HG02870 (cell line): Measurements from ENCODE around the gene ZAP70.
A peak's percentile ranks its signal among the peaks of the same experiment; 100 is the strongest.
"Not testable (repeated sequence)": the region's sequence is repeated elsewhere in the genome, so short reads cannot be mapped to it uniquely, and the experiment has no call there.

Source experiments
- ATAC-seq: cut with Tn5 transposase; IDR thresholded peaks from one replicate; pipeline ENCODE4 v1.9.1; 2021; ENCODE audit warnings: mild to moderate bottlenecking, moderate library complexity; ENCODE audit not compliant: unreplicated experiment

The ZAP70 gene

DNA sequence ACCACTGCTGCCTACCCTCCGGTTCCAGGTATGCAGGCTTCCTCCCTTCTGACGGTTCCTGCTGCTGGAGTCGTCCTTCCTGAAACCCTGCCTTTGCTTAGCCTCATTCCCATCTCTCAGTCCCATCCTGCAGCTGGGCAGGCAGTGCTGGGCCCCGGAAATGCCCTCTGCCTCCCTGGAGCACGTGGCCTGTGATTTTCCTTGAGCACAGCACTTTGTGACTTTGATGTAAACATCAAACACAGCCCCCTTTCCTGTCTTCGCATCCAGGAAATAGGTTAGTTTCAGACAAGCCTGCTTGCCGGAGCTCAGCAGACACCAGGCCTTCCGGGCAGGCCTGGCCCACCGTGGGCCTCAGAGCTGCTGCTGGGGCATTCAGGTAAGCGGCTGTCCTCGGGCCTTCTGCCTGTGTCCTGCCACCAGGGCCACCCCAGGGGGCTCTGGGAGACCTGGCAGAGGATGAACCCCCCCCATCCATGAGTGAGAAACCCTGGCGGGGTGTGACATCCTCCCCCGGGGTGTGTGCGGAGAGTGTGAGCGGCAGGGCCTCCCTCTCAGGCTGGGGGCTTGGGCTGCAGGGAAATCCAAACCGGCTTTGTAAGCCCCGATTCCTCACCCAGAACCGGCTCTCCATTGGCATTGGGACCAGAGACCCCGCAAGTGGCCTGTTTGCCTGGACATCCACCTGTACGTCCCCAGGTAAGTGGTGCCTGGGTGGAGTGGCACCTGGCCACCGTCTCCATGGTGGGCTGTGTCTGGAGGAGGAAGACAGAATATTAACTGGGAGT lies at the start of gene ZAP70:
ZAP70 (plus strand) TSS at position 281 of the 788 bp plus-strand sequence. CDS start 10,461 bp downstream, outside the sequence.
- no peak for ATAC-seq

DNA sequence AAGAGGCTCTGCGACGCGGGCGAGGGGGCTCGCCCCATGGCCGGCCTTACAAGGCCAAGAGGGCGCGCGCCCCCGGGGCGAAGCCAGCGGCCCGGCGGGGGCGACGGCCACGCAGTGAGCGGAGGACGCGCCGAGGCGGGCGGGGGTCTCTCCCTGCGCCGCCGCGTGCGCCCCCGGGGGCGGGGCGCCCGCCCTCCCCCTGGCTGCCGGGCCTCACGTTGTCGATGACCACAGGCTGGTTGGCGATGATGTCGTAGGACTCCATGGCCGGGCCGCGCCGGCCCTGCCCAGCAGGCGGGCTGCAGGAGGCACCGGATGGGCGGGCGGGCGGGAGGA lies 49.8 kb upstream of the ZAP70 start:
- ATAC-seq, result no peak

DNA sequence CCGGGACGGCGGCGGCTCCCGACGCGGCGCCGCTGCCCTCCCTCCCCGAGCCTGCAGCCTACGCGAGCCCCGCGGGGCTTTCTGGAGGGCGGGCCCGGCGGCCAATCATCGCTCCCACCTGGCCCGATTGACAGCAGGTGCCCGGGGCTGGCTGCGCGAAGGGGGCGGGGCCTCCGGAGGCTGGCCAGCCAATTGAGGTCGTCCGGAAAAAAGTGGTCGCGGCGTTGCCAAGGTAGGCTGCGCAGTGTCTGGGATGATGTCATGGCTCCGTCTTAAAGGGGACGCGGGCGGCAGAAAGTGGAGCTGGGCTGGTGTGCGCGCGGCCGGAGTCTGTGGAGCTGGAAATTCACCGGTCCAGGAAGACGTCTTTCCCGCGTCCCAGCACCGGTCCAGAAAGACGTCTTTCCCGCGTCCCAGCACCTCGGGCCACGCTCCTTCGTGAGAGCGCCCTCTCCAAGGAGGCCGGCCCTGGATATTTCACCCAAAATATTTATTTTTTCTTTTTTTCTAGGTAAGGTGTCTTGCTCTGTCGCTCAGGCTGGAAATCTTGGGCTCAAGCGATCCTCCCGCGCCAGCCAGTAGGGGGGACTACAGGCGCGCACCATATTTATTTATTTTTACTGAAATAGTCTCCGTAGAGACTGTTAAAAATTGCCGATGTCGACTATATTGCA lies 49.3 kb upstream of the ZAP70 start, which contains the start of gene ACTR1B:
ACTR1B (minus strand) TSS at position 83 of the 674 bp plus-strand sequence. CDS start 154 bp downstream, outside the sequence.
- peak; percentile 76 for ATAC-seq

DNA sequence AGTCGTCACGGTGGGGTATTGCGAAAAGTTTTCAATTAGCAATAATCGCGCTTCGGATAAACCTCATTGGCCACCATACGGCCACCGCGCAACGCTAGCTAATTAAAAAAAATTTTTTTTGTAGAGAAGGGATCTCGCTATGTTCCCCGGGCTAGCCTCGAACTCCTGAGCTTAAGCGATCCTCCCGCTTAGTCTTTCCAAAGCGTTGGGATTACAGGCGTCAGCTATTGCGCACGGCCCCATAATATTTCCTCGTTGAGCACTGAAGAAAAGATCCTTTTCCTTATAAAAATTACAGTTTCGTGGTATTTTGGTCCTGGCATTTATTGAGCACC lies 48.8 kb upstream of the ZAP70 start:
- no peak for ATAC-seq

DNA sequence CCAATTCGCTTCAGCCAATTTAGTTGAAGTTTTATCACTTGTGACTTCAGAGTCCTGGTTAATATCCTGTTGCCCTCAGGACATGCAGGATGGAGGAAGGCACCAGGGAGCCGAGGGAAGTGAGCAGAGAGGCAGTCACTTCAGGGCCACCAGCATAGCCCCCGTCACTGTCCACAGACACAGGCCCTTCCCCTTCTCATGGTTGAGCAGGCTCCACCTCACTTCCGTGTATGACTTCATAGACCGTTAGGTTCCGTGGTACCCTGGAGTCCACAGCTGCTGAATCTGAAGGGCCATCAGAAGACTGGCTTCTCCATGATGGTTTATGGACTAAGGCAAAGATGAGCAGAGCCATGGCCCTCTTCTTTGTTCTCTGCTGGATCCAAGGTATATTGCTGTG lies 43.9 kb upstream of the ZAP70 start, which contains the start of gene C2orf92:
C2orf92 (plus strand) TSS at position 266 of the 400 bp plus-strand sequence; CDS start at position 342, 76 bp downstream.
- ATAC-seq, result no peak

DNA sequence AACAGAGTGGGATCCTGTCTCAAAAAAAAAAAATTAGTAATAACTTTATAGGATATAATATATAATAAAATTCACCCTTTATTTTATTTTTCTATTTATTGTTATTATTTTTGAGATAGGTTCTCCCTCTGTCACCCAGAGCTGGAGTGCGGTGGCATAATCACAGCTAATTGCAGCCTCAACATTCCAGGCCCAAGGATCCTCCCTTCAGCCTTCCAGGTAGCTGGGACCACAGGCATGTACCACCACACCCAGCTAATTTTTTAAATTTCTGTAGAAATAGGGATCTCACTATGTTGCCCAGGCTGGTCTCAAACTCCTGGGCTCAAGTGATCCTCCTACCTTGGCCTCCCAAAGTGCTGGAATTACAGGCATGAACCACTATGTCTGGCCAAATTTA lies 42.9 kb upstream of the ZAP70 start:
- no peak for ATAC-seq

DNA sequence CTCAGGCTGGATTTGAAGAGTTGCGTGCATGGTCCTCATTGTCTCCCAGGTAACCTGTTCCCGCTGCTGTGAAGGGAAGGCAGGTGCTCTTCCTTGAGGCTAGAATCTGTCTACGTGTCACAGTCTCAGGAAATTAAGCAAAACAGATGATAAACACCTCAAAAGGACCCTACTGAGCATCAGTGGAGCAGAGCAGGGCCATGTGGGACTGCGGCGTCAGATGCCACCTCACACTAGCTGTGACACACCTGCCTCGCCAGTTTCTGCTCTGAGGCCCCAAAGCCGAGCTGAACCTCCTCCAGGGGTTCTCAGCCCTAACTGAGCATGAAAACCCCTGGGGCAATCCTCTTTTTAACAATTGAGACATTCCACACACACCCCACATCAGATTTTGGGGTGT lies 41.9 kb upstream of the ZAP70 start:
- ATAC-seq, result no peak

DNA sequence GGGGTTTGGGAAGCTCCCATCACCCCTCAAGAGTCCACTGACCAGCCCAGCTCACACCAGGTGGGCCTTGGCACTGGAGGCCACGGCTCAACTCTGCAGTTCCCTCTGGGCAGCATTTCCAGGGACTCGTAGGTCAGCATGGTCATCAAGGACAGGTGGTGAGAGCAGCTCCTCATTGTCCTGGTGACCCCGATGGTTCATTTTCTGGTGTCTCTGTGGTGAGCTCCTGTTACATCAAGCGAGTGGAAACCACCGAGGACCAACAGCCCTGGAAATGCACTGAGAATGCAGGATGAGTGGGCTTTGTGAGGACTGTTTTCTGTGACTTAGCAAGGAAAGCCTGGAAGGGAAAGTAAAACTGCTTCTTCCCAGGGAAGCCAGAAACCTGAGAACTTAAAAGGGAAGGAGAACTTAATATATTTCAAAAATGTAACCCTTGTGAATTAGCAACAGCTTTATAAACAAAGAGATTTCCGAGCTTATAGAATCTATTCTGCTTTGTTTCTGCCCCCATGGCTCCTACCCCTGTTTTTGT lies 40.7 kb upstream of the ZAP70 start:
- ATAC-seq, result not testable (repeated sequence)

DNA sequence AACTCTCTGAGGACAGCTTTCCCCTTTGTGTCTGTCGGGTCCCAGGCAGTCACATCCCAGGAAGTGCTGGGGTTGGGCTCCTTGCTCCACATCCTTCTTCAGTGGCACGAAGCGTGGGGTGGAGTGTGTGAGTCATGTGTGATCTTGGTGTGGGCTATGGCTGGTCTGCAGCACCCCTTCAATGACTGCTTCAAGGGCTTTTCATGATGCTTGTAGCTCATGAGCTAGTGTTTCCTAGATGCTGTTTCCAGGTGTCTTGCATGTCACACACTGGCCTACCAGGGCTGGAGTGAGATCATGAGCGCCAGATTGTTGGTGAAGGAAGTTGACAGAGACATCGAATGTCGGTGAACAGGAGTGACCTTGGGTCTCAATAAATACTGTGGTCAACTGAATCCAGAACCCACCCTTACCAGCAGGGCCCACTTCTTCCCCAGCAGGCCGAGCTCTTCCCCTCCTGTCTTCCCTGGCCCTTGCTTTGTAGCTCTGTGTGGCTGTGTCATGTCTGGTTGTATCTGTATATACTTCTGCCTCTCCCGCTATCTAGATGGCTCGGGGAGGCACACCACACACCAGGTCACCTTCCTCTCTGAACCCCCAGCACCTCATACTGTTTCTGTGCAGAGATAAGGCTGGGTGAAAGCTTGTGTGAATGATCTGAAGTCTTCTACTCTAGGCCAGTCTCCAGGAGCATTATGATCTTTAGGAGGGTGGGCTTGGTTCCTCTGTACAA lies 40.0 kb upstream of the ZAP70 start:
- ATAC-seq, result no peak

DNA sequence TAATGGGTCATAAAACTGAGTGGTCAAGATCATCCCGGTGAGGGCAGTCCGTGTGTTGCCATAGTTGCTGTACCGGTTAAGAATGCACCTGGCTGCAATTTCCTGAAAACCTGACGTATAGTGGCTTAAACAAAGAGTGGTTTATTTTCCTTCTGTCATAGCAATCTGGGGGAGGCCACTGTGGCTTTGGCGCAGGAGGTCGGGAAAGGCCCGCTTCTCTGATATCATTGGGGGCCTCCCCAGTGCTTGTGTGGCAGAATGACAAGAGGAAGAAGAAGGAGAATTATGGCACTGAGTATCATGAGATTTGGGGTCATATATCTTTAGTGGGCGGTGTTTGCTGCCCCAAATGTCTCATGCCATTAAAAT lies 39.5 kb upstream of the ZAP70 start:
- ATAC-seq, result no peak

DNA sequence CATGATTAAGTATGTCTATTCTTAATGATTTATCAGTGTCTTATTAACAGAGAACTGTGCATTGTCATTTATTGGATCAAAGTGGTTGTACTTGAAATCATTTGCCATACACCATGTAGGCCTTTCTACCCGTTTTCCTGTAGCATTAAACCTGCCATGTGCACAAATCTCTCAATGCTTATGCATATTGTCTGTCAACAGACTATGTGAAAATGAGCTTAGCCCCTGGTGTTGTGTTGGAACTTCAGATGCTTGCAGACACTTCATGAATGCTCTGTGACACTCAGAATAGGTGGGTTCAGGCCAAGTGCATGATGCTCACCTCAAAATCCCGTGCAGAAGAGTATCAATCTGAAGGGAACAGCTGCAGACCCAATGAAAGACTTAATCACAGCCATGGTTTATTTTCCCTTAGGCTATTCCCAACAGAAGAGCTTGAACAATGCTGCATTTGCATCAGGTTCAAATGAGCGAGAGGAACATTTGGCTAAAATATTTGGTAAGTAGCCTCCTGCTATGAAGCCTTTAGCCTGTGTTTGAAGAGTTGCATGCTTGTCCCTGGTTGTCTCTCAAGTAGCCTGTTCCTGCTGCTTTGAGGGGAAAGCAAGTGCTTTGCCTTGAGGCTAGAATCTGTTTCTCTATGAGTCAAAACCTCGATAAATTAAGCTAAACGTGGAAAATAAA lies 37.8 kb upstream of the ZAP70 start:
- no peak for ATAC-seq

DNA sequence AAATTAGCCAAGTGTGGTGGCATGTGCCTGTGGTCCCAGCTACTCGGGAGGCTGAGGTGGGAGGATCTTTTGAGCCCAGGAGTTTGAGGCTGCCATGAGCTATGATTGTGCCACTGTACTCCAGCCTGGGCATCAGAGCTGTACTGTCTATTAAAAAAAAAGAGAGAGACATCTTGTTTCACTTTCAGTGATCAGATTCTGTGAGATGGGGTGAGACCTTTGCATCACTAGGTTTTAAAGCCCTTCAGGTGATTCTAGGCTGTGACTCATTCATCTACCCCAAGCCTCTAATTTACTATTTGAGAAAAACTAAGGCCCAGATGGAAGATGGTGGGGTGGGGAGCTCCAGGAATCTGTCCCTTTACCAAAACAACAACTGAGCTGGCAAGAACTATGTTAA lies 36.8 kb upstream of the ZAP70 start:
- ATAC-seq, result no peak

DNA sequence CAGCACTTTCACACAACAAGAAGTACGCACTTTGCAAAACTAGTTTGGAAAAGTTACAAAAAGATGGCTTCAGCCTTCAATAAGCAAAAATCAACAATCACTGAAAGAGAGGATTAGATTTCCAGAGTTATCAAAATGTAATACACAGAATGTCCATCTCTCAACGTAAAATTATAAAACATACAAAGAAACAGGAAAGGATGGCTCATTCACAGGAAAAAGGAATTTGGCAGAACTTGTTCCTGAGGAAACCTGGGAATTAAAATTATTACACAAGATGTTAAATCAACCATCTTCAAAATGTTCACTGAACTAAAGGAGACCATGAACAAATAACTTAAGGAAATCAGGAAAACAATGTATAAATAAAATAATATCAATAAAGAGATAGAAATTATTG lies 35.9 kb upstream of the ZAP70 start:
- no peak for ATAC-seq

DNA sequence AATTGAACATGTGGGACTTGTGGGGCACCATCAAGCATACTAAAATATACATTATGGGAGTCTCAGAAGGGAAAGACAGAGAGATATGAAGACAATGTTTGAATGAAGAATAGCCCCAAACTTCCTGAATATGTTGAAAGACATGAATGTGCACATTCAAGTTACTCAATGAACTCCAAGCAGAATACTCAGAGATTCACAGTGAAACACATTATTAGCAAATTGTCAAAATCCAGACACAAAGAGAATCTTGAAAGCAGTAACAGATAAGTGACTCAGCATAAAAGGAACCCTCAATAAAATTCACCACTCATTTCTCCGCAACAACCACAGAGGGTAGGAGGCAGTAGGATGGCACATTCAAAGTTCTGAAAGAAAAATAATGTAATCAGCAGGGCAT lies 35.1 kb upstream of the ZAP70 start:
- ATAC-seq, result no peak

DNA sequence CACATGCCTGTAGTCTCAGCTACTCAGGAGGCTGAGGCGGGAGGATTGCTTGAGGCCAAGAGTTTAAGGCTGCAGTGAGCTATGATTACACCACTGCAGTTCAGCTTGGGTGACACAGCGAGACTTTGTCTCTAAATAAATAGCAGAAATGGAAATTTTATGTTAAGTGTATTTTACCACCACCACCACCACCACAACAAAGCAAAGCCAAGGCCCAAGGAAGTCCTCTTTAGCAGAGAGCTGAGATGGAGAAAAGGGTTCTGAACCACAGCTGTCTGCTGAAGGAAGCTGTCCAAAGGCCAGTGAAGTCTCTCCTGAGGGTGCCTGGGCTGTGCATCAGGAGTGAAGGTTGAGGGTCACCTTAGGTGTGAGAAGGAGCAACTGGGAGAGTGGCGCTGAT lies 26.1 kb upstream of the ZAP70 start:
- ATAC-seq, result not testable (repeated sequence)

DNA sequence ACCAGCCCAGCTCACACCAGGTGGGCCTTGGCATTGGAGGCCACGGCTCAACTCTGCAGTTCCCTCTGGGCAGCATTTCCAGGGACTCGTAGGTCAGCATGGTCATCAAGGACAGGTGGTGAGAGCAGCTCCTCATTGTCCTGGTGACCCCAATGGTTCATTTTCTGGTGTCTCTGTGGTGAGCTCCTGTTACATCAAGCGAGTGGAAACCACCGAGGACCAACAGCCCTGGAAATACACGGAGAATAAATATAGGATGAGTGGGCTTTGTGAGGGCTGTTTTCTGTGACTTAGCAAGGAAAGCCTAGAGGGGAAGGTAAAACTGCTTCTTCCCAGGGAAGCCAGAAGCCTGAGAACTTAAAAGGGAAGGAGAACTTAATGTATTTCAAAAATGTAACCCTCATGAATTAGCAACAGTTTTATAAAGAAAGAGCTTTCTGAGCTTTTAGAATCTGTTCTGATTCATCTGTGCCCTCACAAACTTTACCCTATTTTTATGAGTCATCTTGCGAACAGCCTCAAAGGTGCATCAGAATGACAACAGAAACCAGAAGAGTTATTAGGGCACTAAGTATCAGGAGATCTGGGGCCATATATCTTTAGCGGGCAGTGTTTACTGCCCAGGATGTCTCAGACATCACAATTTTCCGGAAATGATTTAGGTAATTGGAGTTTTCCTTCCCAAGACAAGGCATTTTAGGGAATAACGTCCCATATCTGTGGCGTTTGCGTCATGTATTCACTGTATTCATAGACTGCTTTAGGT lies 25.1 kb upstream of the ZAP70 start:
- ATAC-seq, result peak; percentile 66

DNA sequence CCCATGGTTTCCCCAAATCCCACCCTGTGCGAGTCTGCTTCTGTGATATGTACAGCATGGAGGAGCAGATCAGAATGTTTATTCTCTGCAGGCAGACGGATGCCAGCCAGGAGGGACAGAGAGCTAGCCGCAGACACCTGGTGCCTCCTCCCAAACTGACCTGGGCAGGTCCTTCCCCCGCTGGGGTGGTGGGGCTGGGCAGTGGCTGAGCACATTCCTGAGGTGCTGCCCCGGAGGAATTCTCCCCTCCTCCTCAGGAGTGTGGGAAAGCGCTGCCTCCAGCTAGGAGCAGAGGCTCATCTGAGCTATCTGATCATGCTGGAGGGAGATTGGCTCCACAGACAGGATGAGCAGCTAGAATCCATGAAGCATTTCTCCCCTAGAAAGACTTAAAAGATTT lies 22.2 kb upstream of the ZAP70 start:
- ATAC-seq, result no peak

DNA sequence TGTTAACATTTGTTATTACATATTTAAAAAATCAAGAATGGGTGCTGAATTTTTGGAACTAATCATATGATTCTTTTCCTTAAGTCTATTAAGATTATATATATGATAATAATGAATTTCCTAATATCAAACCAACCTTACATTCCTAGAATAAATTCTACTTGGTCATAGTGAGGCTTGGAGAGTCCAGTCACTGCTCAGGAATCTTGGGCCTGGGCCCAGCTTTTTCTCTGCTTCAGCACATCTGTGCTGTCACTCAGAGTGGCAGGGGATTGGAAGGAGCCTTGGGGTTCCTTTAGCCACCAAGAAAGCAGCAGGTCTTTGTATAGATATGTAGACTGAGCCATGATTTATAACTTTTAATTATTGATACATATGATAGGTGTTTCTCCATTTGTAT lies 19.9 kb upstream of the ZAP70 start:
- no peak for ATAC-seq

DNA sequence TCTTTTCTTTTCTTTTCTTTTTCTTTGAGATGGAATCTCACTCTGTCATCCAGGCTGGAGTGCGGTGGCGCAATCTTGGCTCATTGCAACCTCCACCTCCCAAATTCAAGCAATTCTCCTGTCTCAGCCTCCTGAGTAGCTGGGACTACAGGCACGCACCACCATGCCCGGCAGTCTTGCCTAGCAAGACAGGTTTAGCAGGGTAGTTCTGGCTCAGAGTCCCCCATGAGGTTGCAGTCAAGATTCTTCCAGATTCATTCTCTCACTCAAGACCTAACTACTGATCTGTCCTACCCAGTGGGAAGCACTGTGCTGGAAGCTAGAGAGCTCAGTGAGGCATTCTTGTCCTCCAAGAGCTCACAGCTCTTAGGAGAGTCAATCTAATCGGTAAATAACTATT lies 17.6 kb upstream of the ZAP70 start:
- no peak for ATAC-seq
